Stimulated activated naive B cell treated with anti-CD40 and anti-IgM and Interleukin-4, amounts not matched to agents 10 μg/mL and 1 μg/mL and 100 μg/mL, for 72 hours (primary cell): Measurements from ENCODE around the gene KRI1.
"Not testable (repeated sequence)": the region's sequence is repeated elsewhere in the genome, so short reads cannot be mapped to it uniquely, and the experiment has no call there.

Experiments
- ATAC-seq, 2 donors: fragments of 150-1000 bp; cut with Tn5 transposase; replicated peaks; 2 replicates each; pipeline ENCODE4 v1.10.0; 2021; ENCODE audit warnings: moderate library complexity in 1 of 2
- DNase-seq: peaks from one replicate; pipeline ENCODE4 v3.0.0; 2021
- H3K27ac Mint-ChIP-seq: one replicate; pipeline ENCODE4 v1.8.0; 2022; ENCODE audit warnings: mild to moderate bottlenecking, mixed read lengths
- H3K27me3 Mint-ChIP-seq, 2 donors: one replicate each; pipeline ENCODE4 v1.8.0; 2022; ENCODE audit warnings: mixed read lengths in 2 of 2
- H3K36me3 Mint-ChIP-seq, 2 donors: one replicate each; pipeline ENCODE4 v1.8.0; 2022; ENCODE audit warnings: mixed read lengths in 2 of 2, mild to moderate bottlenecking in 1 of 2
- H3K4me1 Mint-ChIP-seq, 2 donors: one replicate each; pipeline ENCODE4 v1.8.0; 2022; ENCODE audit warnings: mixed read lengths in 2 of 2, mild to moderate bottlenecking in 1 of 2
- H3K4me3 Mint-ChIP-seq, 2 donors: one replicate each; pipeline ENCODE4 v1.8.0; 2022; ENCODE audit warnings: mild to moderate bottlenecking in 2 of 2, mixed read lengths in 2 of 2, moderate library complexity in 1 of 2
- H3K9me3 Mint-ChIP-seq, 2 donors: one replicate each; pipeline ENCODE4 v1.8.0; 2022; ENCODE audit warnings: mixed read lengths in 2 of 2, mild to moderate bottlenecking in 1 of 2

The KRI1 gene

GRCh38 chr19:10532457-10532856 lies 33.4 kb downstream of the KRI1 start:
- Mint-ChIP-seq H3K36me3 (no peaks in the 10 kb centered on the region), H3K4me1 (peaks cover 0 to 4% of the 10 kb centered on the region in 2 donors), H3K4me3 (no peak overlapping the region), H3K9me3 (peaks cover 0 to 1% of the 10 kb centered on the region in 2 donors), H3K27ac (no peak overlapping the region), H3K27me3 (peaks cover 6 to 22% of the 10 kb centered on the region in 2 donors)
- ATAC-seq (no peak), DNase-seq (no peak)

- not testable (repeated sequence) for H3K36me3 Mint-ChIP-seq, H3K9me3 Mint-ChIP-seq, H3K27ac Mint-ChIP-seq
These were observed 38.9 kb downstream of the KRI1 start for GRCh38 chr19:10526887-10527286.

GRCh38 chr19:10525636-10526035 lies 40.2 kb downstream of the KRI1 start:
- Mint-ChIP-seq H3K27ac (no peak overlapping the region), H3K36me3 (no peaks in the 10 kb centered on the region), H3K9me3 (no peaks in the 10 kb centered on the region), H3K27me3 (peaks cover 4 to 12% of the 10 kb centered on the region in 2 donors), H3K4me3 (no peak overlapping the region), H3K4me1 (no peaks in the 10 kb centered on the region)
- ATAC-seq, result no peak
- no peak for DNase-seq

More at GRCh38 chr19:10526887-10527286, 38.9 kb downstream of the KRI1 start:
- H3K4me3 Mint-ChIP-seq, H3K4me1 Mint-ChIP-seq, ATAC-seq, DNase-seq: not testable (repeated sequence)
- H3K27me3 Mint-ChIP-seq, result peaks cover 0 to 12% of the 10 kb centered on the region in 2 donors

GRCh38 chr19:10523135-10523636 lies 42.6 kb downstream of the KRI1 start:
- Mint-ChIP-seq H3K9me3 (no peaks in the 10 kb centered on the region), H3K27ac (no peak overlapping the region), H3K36me3 (no peaks in the 10 kb centered on the region), H3K4me1 (peaks cover 11 to 14% of the 10 kb centered on the region in 2 donors), H3K4me3 (no peak overlapping the region), H3K27me3 (peaks cover 23 to 27% of the 10 kb centered on the region in 2 donors)
- DNase-seq, result no peak
- ATAC-seq, result no peak

GRCh38 chr19:10521461-10522171 lies 44.2 kb downstream of the KRI1 start:
- ATAC-seq (no peak), DNase-seq (no peak)
- no peaks in the 10 kb centered on the region for H3K36me3 Mint-ChIP-seq
- no peak overlapping the region for H3K4me3 Mint-ChIP-seq
- no peaks in the 10 kb centered on the region for H3K9me3 Mint-ChIP-seq
- peaks cover 17 to 23% of the 10 kb centered on the region in 2 donors for H3K4me1 Mint-ChIP-seq
- peaks cover 32 to 36% of the 10 kb centered on the region in 2 donors for H3K27me3 Mint-ChIP-seq
- H3K27ac Mint-ChIP-seq, result no peak overlapping the region

- peaks cover 17 to 25% of the 10 kb centered on the region in 2 donors for H3K4me1 Mint-ChIP-seq
- H3K9me3 Mint-ChIP-seq, result no peaks in the 10 kb centered on the region
- no peaks in the 10 kb centered on the region for H3K36me3 Mint-ChIP-seq
- peaks cover 39 to 45% of the 10 kb centered on the region in 2 donors for H3K27me3 Mint-ChIP-seq
- H3K4me3 Mint-ChIP-seq, result no peak overlapping the region
- no peak for ATAC-seq
- DNase-seq, result no peak
- no peak overlapping the region for H3K27ac Mint-ChIP-seq
These were observed 45.0 kb downstream of the KRI1 start for GRCh38 chr19:10520652-10521318.

GRCh38 chr19:10519421-10519820 lies 46.4 kb downstream of the KRI1 start:
- Mint-ChIP-seq H3K4me3 (peak overlapping the region in 1 of 2 donors; percentile 23), H3K4me1 (peaks cover 18 to 25% of the 10 kb centered on the region in 2 donors), H3K27ac (peak overlapping the region; percentile 10), H3K27me3 (peaks cover 50 to 56% of the 10 kb centered on the region in 2 donors), H3K9me3 (no peaks in the 10 kb centered on the region), H3K36me3 (no peaks in the 10 kb centered on the region)
- ATAC-seq, result no peak
- no peak for DNase-seq

- Mint-ChIP-seq H3K27ac (no peak overlapping the region), H3K4me3 (peak overlapping the region; percentile 64 to 69), H3K36me3 (no peaks in the 10 kb centered on the region), H3K9me3 (no peaks in the 10 kb centered on the region), H3K4me1 (peaks cover 20 to 30% of the 10 kb centered on the region in 2 donors), H3K27me3 (peaks cover 56 to 64% of the 10 kb centered on the region in 2 donors)
- DNase-seq, result no peak
- ATAC-seq, result peak in 1 of 2 donors; percentile 27
These were observed 47.1 kb downstream of the KRI1 start for GRCh38 chr19:10518444-10519361.

- DNase-seq (no peak), ATAC-seq (peak; percentile 41 to 48)
- Mint-ChIP-seq H3K27me3 (peaks cover 64 to 72% of the 10 kb centered on the region in 2 donors), H3K27ac (peak overlapping the region; percentile 31), H3K4me3 (peak overlapping the region; percentile 64 to 69), H3K36me3 (no peaks in the 10 kb centered on the region), H3K9me3 (no peaks in the 10 kb centered on the region), H3K4me1 (peaks cover 25 to 36% of the 10 kb centered on the region in 2 donors)
These were observed 47.9 kb downstream of the KRI1 start for GRCh38 chr19:10517760-10518443.

GRCh38 chr19:10517361-10517759 lies 48.5 kb downstream of the KRI1 start, which contains the start of gene S1PR5:
Gene S1PR5, minus strand, starts transcription at chr19:10517447. Its CDS starts 2,436 bp downstream, at chr19:10515011.
- ATAC-seq (peak in 1 of 2 donors; percentile 8), DNase-seq (no peak)
- Mint-ChIP-seq H3K9me3 (no peaks in the 10 kb centered on the region), H3K27ac (peak within 1 kb of the TSS; percentile 72), H3K36me3 (no peaks in the 10 kb centered on the region), H3K27me3 (peaks cover 66 to 75% of the 10 kb centered on the region in 2 donors), H3K4me1 (peaks cover 25 to 36% of the 10 kb centered on the region in 2 donors), H3K4me3 (peak within 1 kb of the TSS; percentile 68 to 69)

GRCh38 chr19:10516671-10517286 lies 49.0 kb downstream of the KRI1 start:
- ATAC-seq (no peak), DNase-seq (no peak)
- peak overlapping the region; percentile 23 to 68 for H3K4me3 Mint-ChIP-seq
- no peaks in the 10 kb centered on the region for H3K9me3 Mint-ChIP-seq
- H3K27me3 Mint-ChIP-seq, result peaks cover 66 to 71% of the 10 kb centered on the region in 2 donors
- peaks cover 25 to 36% of the 10 kb centered on the region in 2 donors for H3K4me1 Mint-ChIP-seq
- H3K27ac Mint-ChIP-seq, result peak overlapping the region; percentile 72
- H3K36me3 Mint-ChIP-seq, result no peaks in the 10 kb centered on the region

GRCh38 chr19:10516064-10516385 lies 49.8 kb downstream of the KRI1 start:
- H3K27ac Mint-ChIP-seq, result no peak overlapping the region
- ATAC-seq, result no peak
- H3K4me3 Mint-ChIP-seq, result no peak overlapping the region
- no peaks in the 10 kb centered on the region for H3K36me3 Mint-ChIP-seq
- H3K4me1 Mint-ChIP-seq, result peaks cover 25 to 36% of the 10 kb centered on the region in 2 donors
- no peaks in the 10 kb centered on the region for H3K9me3 Mint-ChIP-seq
- peaks cover 65 to 71% of the 10 kb centered on the region in 2 donors for H3K27me3 Mint-ChIP-seq
- DNase-seq, result no peak
